GM18498 (cell line): ENCODE data around the gene SLIT2.

Experiments
- ATAC-seq: cut with Tn5 transposase; IDR thresholded peaks from one replicate; pipeline ENCODE4 v1.9.1; 2021; ENCODE audit warnings: mild to moderate bottlenecking, moderate library complexity; ENCODE audit not compliant: unreplicated experiment

The SLIT2 gene, protein sequence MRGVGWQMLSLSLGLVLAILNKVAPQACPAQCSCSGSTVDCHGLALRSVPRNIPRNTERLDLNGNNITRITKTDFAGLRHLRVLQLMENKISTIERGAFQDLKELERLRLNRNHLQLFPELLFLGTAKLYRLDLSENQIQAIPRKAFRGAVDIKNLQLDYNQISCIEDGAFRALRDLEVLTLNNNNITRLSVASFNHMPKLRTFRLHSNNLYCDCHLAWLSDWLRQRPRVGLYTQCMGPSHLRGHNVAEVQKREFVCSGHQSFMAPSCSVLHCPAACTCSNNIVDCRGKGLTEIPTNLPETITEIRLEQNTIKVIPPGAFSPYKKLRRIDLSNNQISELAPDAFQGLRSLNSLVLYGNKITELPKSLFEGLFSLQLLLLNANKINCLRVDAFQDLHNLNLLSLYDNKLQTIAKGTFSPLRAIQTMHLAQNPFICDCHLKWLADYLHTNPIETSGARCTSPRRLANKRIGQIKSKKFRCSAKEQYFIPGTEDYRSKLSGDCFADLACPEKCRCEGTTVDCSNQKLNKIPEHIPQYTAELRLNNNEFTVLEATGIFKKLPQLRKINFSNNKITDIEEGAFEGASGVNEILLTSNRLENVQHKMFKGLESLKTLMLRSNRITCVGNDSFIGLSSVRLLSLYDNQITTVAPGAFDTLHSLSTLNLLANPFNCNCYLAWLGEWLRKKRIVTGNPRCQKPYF (N-terminal part only)

DNA sequence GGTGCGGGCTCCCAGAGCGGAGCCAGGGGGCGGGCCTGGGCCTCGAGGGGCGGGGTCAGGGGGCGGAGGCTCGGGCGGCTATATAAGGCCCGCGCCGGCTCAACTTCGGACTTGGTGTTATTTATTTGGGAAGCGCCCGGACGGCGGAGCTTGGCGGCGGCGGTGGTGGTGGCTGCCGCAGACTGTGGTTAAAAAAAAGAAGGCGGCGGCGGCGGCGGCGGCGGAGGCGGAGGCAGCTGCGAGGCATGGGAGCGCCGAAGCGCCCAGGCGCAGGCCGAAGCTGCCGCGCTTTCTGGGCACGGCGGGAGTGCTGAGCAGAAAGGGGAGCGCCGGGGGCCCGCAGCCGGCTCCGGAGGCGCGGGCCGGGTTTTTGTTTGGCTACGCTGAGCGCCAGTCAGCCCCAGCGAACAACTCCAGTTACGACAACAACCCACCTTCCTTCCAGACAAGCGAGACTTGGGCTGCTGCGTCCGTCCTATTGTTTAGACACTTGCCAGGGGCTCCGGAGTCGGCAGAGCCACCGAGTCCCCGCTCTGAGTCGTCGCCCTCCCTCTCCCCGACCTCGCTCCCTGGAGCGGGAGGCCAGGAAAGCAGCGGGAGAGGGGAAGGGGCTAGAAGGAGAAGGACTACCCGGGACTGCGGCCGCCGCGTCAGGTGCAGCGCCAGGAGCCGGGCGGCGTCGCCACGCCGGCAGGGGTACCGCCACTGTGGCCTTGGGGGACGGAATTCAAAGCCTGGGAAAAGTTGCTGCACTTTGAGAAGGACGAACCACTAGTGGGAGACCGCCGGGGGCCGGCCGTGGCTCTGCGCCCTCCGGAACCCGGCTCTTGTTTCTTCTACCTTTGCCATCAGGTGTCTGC lies at the start of gene SLIT2:
SLIT2 (plus strand) TSS at position 110 of the 860 bp plus-strand sequence. CDS start 1,911 bp downstream, outside the sequence.
- ATAC-seq = peak; percentile 83

DNA sequence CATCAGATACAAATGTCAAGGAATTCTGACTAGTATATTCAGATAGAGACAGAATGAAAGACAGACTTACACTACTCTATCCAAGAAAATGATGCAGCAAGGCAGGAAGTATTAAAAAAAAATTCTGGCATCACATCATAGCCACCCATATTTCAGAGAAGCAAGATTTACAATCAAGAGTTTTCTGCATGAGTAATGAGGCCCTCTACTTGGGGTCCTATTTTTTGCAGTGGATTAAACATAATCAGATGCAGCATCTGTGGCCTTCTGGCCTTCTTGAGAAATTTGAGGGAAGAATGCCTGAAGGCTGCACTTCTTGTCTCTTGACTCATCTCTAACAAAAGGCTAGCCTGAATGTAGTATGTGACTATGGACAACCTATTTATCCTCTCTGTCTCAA lies 48.2 kb upstream of the SLIT2 start:
- no peak for ATAC-seq

DNA sequence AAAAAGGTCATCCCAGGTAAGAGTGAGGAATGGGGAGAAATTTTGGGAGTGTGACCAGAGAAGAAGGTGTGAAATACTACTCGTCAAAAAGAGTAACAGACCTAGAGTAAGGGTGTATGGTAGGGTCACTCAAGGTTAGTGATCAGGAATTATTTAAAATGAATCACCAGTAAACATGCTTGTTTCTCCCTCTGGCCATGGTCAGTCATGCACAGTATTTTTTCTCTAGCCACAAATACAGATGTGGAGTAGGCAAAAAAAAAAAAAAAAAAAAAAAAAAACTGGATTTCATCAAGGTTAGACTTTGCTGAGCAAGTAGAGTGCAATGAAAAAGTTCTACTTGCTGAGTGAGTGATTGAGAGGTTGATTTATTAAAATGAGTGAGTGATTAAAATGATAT lies 34.2 kb upstream of the SLIT2 start:
- ATAC-seq = no peak

DNA sequence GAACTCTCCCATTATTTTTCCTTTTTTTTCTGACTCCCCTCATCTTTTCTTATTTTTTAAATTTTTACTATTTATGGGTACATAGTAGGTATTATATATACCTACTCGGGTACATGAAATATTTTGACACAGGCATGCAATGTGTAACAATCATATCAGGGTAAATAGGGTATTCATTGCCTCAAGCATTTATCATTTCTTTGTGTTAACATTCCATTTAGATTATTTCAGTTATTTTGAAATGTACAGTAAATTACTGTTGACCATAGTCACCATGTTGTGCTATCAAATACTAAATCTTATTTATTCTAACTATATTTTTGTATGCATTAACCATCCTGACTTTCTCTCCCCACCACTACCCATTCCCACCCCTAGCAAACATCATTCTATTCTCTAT lies 33.8 kb upstream of the SLIT2 start:
- ATAC-seq = no peak

DNA sequence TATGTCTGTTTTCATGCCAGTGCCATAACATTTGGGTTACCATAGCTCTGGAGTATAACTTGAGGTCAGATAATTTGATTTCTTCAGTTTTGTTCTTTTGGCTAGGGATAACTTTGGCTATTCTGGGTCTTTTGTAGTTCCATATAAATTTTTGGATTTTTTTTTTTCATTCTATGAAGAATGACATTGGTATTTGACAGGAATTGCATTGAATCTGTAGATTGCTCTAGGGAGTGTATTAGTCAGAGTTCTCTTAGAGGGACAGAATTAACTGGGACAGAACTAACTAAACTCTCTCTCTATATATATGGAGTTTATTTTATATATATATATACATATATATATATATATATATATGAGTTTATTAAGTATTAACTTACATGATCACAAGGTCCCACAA lies 32.2 kb upstream of the SLIT2 start:
- no peak for ATAC-seq

DNA sequence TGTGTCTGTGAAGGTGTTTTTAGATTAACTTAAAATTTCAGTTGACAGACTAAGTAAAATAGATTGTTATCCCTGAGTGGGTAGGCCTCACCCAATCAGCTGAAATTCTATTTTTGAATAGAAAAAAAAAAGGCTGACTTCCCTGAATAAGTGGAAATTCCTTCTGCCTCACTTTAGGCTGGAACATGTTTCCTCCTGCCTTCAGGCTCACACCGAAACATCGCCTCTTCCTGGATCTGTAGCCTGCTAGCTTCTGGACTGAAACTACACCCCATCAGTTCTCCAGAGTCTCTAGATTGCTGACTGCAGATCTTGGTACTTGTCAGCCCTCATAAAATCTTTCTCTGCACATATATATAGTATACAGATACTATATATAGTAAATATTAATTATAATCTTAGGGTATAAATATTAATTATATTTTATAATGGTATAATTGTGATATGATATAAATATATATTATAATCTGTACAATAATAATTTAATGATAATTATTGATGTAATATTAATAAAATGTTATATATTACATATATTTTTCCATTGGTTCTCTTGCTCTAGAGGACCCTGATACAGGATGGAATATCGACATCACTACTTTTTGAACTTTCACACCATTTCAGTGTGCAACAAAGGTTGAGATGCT lies 13.7 kb upstream of the SLIT2 start:
- no peak for ATAC-seq

DNA sequence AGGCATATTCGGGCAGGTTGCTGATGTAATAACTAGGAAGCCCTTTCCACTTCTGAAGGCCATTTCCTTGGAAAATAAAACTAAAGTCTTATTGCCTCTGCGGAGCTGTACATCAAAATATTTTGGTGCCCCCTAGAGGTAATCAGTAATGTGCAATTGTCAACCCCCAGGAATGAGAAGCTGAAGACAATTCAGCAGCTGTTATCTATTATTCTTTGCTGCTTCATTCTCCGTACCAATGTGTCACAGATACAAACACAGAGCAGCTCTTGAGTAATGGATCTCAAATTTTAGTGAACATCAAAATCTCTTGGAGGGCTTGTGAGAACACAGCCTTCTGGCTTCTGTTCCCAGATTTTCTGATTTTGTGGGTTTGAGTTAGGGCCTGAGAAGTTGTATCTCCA lies 3.5 kb upstream of the SLIT2 start:
- no peak for ATAC-seq

DNA sequence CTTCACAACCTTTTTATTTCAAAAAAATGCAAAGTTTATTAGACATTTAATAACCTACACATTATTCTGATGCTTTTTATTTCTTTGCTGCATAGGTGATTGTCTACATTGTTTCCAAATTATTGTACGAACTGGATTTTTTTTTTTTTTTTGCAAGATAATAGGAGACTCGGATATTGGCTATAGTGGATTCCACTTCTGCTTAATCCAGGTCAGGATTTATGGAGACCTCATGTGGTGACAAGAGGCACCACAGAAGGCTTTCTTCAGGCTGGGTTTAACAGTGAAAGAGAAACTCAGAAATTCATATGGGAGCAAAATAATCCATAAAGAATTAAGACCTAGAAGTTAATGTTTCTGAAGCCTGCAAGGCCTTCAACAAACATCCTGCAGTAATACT lies 2.4 kb upstream of the SLIT2 start:
- ATAC-seq = no peak

DNA sequence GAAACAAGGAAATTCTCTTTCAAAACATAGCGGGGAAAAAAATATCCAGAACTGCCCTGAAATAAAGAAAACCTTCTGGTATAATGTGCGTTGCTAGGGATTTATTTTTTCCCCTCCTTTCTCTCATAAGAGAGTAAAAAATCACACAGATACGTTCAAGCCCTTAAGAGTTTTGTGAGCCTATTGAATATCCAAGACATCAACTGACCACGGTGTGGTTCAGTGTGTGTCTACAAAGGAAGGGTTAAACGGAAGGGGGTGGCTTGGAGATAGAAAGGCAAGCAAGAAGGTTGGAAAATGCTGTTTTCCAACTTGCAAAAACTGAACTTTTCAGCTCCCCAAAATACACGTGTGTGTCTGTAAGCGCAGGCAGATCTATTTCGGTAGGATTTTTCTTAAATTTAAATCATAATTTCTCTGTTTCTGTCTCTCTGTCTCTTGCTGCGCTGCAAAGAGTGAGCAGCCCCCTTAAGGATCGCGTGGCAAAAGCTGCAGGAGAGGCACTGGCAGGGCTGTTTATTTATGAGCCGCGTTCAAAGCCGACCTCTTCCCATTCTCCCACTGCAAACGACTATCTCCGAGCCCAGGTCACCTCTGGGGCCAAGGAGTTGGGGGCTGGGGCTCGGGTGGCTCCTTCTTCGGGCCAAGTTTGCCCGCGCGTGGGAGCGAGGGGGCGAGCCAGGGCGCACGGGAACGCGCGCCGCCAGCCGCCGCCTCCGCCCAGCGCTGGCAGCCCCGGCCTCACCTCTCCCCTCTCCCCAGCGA lies 492 bp upstream of the SLIT2 start:
- ATAC-seq = no peak

DNA sequence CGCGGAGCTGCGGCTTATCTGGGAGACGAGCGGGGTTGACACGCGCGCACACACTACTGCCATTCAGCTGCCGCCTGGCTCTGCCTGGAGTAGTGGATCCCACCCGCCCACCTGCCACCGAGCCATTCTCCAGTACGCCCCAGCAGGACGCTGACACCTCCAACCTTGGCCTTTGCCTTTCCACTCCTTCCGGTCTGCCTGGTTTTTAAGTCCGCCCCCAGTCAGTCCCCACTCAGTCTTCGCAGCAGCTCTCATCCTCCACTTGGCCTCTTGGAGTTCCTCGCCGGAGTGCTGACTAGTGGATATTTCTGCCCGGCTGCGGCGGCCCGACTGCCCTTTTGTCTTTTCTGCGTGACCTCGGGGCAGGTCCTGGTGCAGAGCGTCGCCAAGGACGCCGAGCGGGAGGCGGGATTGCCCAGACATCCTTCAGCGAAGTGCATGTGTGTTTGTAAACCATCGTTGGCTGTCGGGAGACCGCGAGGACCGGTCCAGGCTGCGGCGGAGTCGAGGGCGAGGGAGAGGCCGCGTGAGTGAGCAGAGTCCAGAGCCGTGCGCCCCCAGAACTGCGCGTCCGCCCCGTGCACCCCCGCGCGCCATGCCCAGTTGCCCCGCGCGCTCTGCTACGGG lies 1.1 kb downstream of the SLIT2 start:
- no peak for ATAC-seq

DNA sequence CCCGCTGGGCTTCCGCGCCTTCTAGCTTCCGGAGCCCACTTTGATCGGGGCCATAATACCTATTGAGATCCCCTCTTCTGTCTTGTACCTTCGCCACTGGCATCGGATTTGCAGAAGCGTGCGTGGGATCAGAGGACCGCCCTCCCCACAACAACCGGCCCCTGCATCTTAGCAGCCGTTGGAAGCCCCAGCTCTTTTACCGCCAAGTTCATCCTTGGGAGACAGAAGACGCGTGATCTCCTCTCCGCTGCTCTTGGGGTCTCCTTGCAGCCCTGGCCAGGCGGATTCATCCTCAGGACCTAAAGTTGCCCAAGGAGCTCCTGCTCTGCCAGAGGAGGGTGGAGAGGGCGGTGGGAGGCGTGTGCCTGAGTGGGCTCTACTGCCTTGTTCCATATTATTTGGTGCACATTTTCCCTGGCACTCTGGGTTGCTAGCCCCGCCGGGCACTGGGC lies 1.6 kb downstream of the SLIT2 start:
- no peak for ATAC-seq

DNA sequence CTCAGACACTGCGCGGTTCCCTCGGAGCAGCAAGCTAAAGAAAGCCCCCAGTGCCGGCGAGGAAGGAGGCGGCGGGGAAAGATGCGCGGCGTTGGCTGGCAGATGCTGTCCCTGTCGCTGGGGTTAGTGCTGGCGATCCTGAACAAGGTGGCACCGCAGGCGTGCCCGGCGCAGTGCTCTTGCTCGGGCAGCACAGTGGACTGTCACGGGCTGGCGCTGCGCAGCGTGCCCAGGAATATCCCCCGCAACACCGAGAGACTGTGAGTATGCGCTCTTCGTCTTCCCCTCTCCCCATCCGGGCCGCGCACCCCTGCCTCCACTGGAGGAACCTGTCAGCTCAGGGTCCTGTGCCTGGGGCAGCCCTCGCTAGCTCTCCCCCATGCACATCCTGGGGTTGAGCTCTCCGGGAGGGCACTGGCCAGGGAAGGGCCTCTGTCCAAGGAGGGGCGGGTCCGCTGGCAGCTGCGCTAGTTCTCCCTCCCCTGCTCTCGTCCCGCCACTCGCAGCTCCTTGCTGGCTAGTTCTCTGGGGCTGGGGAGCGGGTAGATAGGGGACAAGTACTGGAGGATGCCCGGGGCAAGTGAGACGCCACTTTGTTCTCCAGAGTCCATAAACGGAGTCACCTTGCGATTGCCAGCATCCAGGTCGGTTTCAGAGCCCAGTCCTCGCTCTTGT lies 2.2 kb downstream of the SLIT2 start:
- ATAC-seq = no peak

DNA sequence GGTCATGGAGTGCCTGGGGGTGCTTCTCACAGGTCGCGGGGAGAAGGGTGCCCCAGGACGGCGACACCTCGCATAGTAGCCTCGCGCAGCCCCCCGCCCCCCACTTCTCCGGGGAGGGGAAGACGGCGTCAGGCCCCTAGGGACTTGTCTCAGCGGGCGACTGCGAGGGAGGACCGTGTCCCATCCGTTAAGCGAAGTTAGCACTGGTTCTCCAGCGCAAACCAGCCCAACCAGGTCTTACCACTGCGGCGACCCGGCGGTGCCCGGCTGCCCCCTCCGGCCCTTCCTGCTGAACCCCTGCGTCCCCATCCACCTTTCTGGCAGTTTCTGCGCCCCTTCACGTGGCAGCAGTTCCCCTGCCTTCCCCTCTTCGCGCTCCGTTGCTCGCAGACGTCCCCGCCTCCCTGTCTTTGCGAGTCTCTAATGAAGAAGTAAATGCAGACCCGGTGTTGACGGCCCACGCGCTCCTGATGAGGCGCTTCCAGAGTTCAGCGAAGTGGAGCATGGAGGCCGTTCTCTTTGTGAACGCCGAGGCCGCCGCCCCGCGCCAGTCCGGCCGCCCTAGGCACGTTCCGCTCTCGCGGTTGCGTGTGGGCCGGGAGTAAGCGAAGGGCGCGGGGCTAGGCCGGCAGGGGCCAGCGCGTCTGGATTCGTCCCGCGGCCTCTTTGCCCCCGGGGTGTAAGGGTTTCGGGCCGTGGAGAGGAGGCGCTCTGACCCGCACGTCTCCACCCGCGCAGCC lies 3.0 kb downstream of the SLIT2 start:
- ATAC-seq = no peak

DNA sequence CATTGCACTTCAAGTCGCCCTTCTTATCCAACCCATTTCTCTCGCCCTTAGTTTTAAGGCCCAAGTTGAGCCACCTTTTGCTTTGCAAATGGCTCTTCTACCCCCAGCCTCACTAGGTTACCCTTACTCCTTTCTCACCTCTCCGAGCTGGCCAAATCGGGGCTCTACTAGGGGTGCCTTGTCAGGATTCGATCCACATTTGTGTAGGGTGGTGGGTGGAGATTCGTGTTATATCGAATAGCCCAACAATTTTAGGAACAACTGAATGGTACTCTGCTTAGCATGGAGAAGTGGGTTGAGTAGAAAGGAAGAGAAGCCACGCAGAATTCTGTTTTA lies 3.5 kb downstream of the SLIT2 start:
- ATAC-seq = no peak

DNA sequence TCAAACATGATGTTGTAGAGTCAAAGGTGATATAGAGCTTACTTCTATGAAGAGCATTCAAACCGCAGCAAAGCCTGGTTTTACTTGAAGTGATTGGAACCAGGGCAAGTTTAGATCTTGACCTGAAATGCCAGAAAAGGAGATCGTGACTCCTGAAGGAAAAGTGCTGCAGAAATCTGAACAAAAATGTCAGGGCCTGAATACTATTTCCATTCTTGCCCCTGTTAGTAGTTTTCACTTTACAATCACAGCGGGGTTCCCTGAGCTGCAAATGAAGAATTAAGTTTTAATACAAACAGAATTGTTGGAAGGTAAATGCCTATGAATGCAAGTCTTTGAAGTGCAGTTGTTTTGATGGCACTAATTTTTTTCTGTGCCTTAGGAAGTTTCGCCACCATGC lies 4.1 kb downstream of the SLIT2 start:
- no peak for ATAC-seq

DNA sequence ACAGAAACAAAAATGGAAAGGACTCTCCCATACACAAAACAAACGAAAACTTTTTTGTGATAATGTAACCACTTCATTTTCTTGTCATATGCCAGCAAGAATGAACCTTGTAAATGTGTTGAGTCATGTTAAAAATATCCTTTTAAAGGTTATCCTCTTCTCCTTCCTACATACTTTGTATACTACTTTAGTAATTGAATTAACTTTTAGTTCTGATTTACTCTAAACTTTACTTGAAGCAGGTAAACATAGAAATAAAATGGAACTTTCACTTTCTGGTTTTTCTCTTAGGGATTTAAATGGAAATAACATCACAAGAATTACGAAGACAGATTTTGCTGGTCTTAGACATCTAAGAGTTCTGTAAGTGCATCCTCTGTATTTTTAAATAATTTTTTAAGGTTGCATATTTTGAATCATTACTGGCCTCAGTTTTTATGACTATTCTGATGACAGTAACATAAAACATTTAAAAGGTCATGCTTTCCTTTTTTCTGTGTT lies 4.7 kb downstream of the SLIT2 start:
- no peak for ATAC-seq

DNA sequence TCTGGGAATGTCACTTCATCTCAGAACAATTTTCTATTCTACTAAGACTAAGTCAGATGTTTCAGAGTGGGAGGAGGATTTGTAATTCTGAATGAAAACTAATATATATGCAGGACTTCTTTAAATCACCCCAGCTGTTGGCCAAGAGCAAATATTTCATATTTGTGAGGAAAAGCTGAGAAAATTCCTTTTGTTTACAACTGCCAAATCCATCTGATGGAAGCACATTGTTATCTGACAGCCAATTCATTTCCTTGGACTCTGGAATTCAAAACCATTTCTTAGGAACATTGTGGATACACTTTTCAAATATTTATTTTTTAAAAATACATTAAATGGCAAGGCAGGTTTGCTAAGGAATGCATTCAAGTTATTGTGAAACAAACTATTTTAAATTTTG lies 8.0 kb downstream of the SLIT2 start:
- no peak for ATAC-seq

DNA sequence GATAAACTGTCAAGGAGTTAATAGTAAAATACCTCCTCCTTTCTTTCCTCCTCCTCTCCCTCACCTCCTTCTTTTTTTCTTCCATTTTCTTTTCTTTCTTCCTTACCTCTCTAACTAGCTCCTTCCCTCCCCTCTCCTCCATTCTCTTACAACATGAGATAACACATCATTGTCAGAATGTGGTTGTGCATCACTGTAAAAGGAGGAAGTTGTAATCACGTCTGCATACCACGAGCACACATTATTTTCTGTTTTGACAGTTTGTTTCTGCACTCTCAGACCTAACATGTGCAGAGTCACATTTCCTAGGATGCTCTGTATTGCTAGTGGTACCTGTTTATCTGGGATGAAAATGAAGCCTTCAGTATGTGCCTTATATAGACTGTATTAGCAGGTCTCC lies 9.1 kb downstream of the SLIT2 start:
- ATAC-seq = no peak
